D721Med (cell line): ENCODE results near the gene CFAP126.
"Not testable (repeated sequence)": the region's sequence is repeated elsewhere in the genome, so short reads cannot be mapped to it uniquely, and the experiment has no call there.

ENCODE experiments used
- DNase-seq: peaks from one replicate; pipeline ENCODE4 v3.0.0; 2011; ENCODE audit warnings: low spot score; ENCODE audit not compliant: insufficient read length
- FAIRE-seq: peaks from 2 replicates; lab custom pipeline; 2011; peaks lifted over from hg19 to GRCh38; lab: Jason Lieb, UNC
- CTCF ChIP-seq: IDR thresholded peaks from 2 replicates; pipeline ENCODE4 v1.5.1; 2012; ENCODE audit warnings: mild to moderate bottlenecking, control low read depth; ENCODE audit not compliant: insufficient read depth; ENCODE audit errors: missing control alignments

CFAP126 gene

GRCh38 chr1:161350671-161351070 lies 17.0 kb downstream of the CFAP126 start:
- DNase-seq (no peak), FAIRE-seq (peak; percentile 80)
- no peak for TF ChIP-seq CTCF

- no peak for FAIRE-seq
- TF ChIP-seq CTCF, result no peak
- no peak for DNase-seq
Measured at GRCh38 chr1:161342821-161343220, 24.9 kb downstream of the CFAP126 start.

GRCh38 chr1:161342177-161342576 lies 25.5 kb downstream of the CFAP126 start:
- TF ChIP-seq CTCF, result no peak
- DNase-seq (no peak), FAIRE-seq (peak; percentile 48)

DNA sequence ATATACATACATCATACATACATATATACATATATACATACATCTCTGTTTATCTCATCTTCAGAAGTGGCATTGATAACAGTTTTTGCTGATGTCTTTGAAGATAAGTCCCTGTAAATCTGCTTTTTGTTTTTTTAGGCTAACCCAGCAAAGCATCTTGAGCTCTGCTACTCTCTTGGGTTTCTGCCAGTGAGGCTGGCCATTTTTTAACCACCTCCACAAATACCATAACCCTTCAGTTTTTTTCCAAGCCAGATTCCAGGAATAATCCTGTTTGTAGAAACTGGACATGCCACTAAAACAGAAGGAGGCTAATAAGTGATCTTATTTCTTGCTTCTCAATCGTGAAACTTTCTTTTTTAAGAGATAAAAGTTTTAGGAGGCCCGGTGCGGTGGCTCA lies 31.9 kb downstream of the CFAP126 start:
- FAIRE-seq (no peak), DNase-seq (no peak)
- TF ChIP-seq CTCF, result no peak

DNA sequence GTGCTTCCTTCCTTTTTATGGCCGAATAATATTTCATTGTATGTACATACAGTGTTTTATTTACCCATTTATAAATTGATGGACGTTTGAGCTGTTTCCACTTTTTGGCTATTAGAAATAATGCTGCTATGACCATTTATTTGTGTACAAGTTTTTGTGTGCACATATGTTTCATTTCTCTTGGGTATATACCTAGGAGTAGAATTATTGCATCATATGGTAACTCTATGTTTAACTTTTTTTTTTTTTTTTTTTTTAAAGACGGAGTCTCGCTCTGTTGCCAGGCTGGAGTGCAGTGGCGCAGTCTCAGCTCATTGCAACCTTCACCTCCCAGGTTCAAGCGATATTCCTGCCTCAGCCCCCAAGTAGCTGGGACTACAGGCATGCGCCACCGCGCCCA lies 34.5 kb downstream of the CFAP126 start:
- DNase-seq (no peak), FAIRE-seq (no peak)
- no peak for TF ChIP-seq CTCF

- TF ChIP-seq CTCF, result no peak
- FAIRE-seq (no peak), DNase-seq (no peak)
Measured at GRCh38 chr1:161330346-161330745, 37.3 kb downstream of the CFAP126 start.

DNA sequence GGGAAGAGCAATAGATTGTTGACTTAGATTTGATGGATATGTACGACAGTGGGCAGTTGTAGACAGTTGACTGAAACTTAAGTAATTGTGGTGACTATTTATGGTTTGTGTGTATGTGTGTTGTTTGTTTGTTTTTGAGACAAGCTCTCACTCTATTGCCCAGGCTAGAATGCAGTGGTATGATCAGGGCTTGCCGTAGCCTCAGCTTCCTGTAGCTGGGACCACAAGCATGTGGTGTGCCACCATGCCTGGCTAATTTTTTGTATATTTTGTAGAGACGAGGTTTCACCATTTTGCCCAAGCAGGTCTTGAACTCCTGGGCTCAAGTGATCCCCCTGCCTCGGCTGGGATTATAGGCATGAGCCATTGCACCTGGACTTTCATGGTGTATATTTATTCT lies 43.7 kb downstream of the CFAP126 start:
- no peak for TF ChIP-seq CTCF
- FAIRE-seq, result no peak
- DNase-seq, result no peak

- FAIRE-seq, result peak; percentile 41
- not testable (repeated sequence) for DNase-seq
Measured at GRCh38 chr1:161315841-161316674, 51.6 kb downstream of the CFAP126 start.
